Renal pelvis (tissue), 4 donors: Measurements from ENCODE around the gene TFB2M. TPM values are rescaled to one million over a fixed set of nuclear protein-coding genes. Genes with fewer than 3 reads are reported as not detected.
"Not testable (repeated sequence)": the region's sequence is repeated elsewhere in the genome, so short reads cannot be mapped to it uniquely, and the experiment has no call there.

ENCODE experiments used
- DNase-seq: peaks from one replicate; pipeline ENCODE4 v3.0.0-alpha.2; 2013
- polyA plus RNA-seq, 3 donors: library from polyadenylated mRNA; unstranded; fragments of 120-200 nt; gene quantifications; one replicate each; pipeline ENCODE4 v1.2.1, GENCODE V29; 2013; ENCODE audit not compliant: insufficient read length in 3 of 3

The TFB2M gene
- polyA plus RNA-seq, 3 donors: 19.3 to 20.9 (median 20.1) TPM

GRCh38 chr1:246564839-246565750, 966 bp downstream of the TFB2M start:
- DNase-seq: no peak

- not testable (repeated sequence) for DNase-seq
These were observed 5.2 kb downstream of the TFB2M start for GRCh38 chr1:246560833-246561232.

GRCh38 chr1:246559310-246559709, 6.8 kb downstream of the TFB2M start:
- no peak for DNase-seq

GRCh38 chr1:246558041-246558440, 8.0 kb downstream of the TFB2M start:
- no peak for DNase-seq

GRCh38 chr1:246554201-246554600, 11.9 kb downstream of the TFB2M start:
- DNase-seq: no peak

GRCh38 chr1:246552110-246552509, 14.0 kb downstream of the TFB2M start:
- no peak for DNase-seq

GRCh38 chr1:246550402-246550801, 15.7 kb downstream of the TFB2M start:
- no peak for DNase-seq

- DNase-seq: no peak
These were observed 16.4 kb downstream of the TFB2M start for GRCh38 chr1:246549665-246550064.

- DNase-seq: no peak
These were observed 22.1 kb downstream of the TFB2M start for GRCh38 chr1:246544001-246544400.

- DNase-seq: no peak
These were observed 25.1 kb downstream of the TFB2M start for GRCh38 chr1:246540738-246541491.

- no peak for DNase-seq
These were observed 28.2 kb downstream of the TFB2M start for GRCh38 chr1:246537887-246538286.

- DNase-seq: no peak
These were observed 28.6 kb downstream of the TFB2M start for GRCh38 chr1:246537441-246537840.

GRCh38 chr1:246534114-246534513, 31.9 kb downstream of the TFB2M start:
- no peak for DNase-seq

- DNase-seq: no peak
These were observed 32.6 kb downstream of the TFB2M start for GRCh38 chr1:246533371-246533905.

GRCh38 chr1:246532519-246532918, 33.5 kb downstream of the TFB2M start:
- DNase-seq: no peak

GRCh38 chr1:246530482-246530881, 35.6 kb downstream of the TFB2M start:
- no peak for DNase-seq

GRCh38 chr1:246528933-246529731, 36.9 kb downstream of the TFB2M start:
- DNase-seq: no peak

GRCh38 chr1:246527402-246528088, 38.5 kb downstream of the TFB2M start:
- no peak for DNase-seq

- DNase-seq: no peak
These were observed 39.1 kb downstream of the TFB2M start for GRCh38 chr1:246526915-246527314.

GRCh38 chr1:246526380-246526779, 39.7 kb downstream of the TFB2M start:
- DNase-seq: no peak

GRCh38 chr1:246519514-246519913, 46.5 kb downstream of the TFB2M start:
- no peak for DNase-seq
